Mammary epithelial cell (primary cell): Measurements from ENCODE around the gene MRPL41.

Experiments used
- CTCF ChIP-seq, 2 donors: IDR thresholded peaks in 1 of 2; conservative IDR thresholded peaks in 1 of 2; 2 replicates each; pipeline ENCODE4 v1.5.1; 2011 to 2012; ENCODE audit warnings: inconsistent platforms in 2 of 2, low read length in 2 of 2, mild to moderate bottlenecking in 2 of 2, control low read depth in 1 of 2, low read depth in 1 of 2; ENCODE audit not compliant: insufficient read depth in 1 of 2; ENCODE audit errors: extremely low read depth in 1 of 2
- EZH2 ChIP-seq: IDR thresholded peaks from 2 replicates; pipeline ENCODE4 v1.6.1; 2012; ENCODE audit warnings: low read length, inconsistent platforms, borderline replicate concordance

GRCh38 chr9:137519553-137519952, 32.1 kb upstream of the MRPL41 start:
- TF ChIP-seq CTCF (conservative IDR thresholded peaks at IDR 0.05 in 1 of 2, IDR thresholded peaks at IDR 0.05 in 1 of 2; ENCODE audit: extremely low read depth in 1 of 2, insufficient read depth in 1 of 2, low read depth in 1 of 2, low read length in 2 of 2) (no peak), EZH2 (no peak)
